Endothelial cell of umbilical vein (primary cell): ENCODE results near the gene SCAPER. TPM values are rescaled to one million over a fixed set of nuclear protein-coding genes. Genes with fewer than 3 reads are reported as not detected.
"Not testable (repeated sequence)": the region's sequence is repeated elsewhere in the genome, so short reads cannot be mapped to it uniquely, and the experiment has no call there.

Experiments
- BruUV-seq: library from RNA; stranded (reverse); fragments of 400-500 nt; replicated peaks from 2 replicates; lab custom pipeline; 2021; lab: Mats Ljungman, UMichigan
- CTCF ChIA-PET: fragments of 300-600, 350-600 bp; sonication (Branson Sonifier 250); formaldehyde crosslinking; loops from one replicate; lab custom pipeline; 2021; ENCODE audit warnings: antibody characterized with exemption, inconsistent platforms; lab: Charles Lee
- POLR2A ChIA-PET: fragments of 300-600, 350-600 bp; sonication (Branson Sonifier 250); formaldehyde crosslinking; loops from one replicate; lab custom pipeline; 2021; ENCODE audit warnings: antibody characterized with exemption, inconsistent platforms; lab: Charles Lee
- DNase-seq: peaks from one replicate; pipeline ENCODE4 v3.0.0-alpha.2; 2011; ENCODE audit warnings: low read depth, low spot score
- FAIRE-seq: peaks from 2 replicates; lab custom pipeline; 2011; peaks lifted over from hg19 to GRCh38; lab: Jason Lieb, UNC
- H2AFZ ChIP-seq: 2 replicates; pipeline ENCODE4 v1.6.0; 2012; ENCODE audit warnings: low read depth, low read length, control low read depth, inconsistent platforms
- H3K27ac ChIP-seq: 2 replicates; pipeline ENCODE4 v1.5.1; 2011; ENCODE audit warnings: low read depth, mild to moderate bottlenecking, control low read depth, low read length, moderate library complexity; ENCODE audit not compliant: insufficient read depth
- H3K27me3 ChIP-seq, 2 experiments: 2 replicates each; pipeline versions ENCODE4 v1.6.0 to v1.6.1; 2011; ENCODE audit warnings: low read length in 2 of 2, mixed read lengths in 1 of 2; ENCODE audit not compliant: control insufficient read depth in 2 of 2, insufficient read depth in 2 of 2
- H3K36me3 ChIP-seq, 2 experiments: 2 replicates in 1 of 2; 3 replicates in 1 of 2; pipeline ENCODE4 v1.5.1; 2011; ENCODE audit warnings: low read length in 2 of 2, mild to moderate bottlenecking in 1 of 2, moderate library complexity in 1 of 2; ENCODE audit not compliant: control insufficient read depth in 2 of 2, insufficient read depth in 2 of 2; ENCODE audit errors: extremely low read depth in 1 of 2
- H3K4me1 ChIP-seq: 3 replicates; pipeline ENCODE4 v1.5.1; 2011; ENCODE audit warnings: mild to moderate bottlenecking, low read length; ENCODE audit not compliant: control insufficient read depth, insufficient read depth; ENCODE audit errors: extremely low read depth
- H3K4me2 ChIP-seq: 2 replicates; pipeline ENCODE4 v1.6.1; 2011; ENCODE audit warnings: low read length, control low read depth, mixed read lengths; ENCODE audit not compliant: insufficient read depth
- H3K4me3 ChIP-seq, 3 experiments: fragments of 200-600 bp in 1 of 3; sonication (generic), shearing (Covaris generic) in 1 of 3; replicated peaks in 1 of 3; 2 replicates each; pipeline ENCODE4 v1.5.1; 2011 to 2016; ENCODE audit warnings: control low read depth in 3 of 3, low read length in 3 of 3, mild to moderate bottlenecking in 2 of 3, inconsistent platforms in 1 of 3, low read depth in 1 of 3, moderate library complexity in 1 of 3; ENCODE audit not compliant: insufficient read depth in 1 of 3
- H3K79me2 ChIP-seq: 2 replicates; pipeline ENCODE4 v1.6.0; 2012; ENCODE audit warnings: low read length, inconsistent platforms; ENCODE audit not compliant: control insufficient read depth, insufficient read depth
- H3K9ac ChIP-seq: replicated peaks from 2 replicates; pipeline ENCODE3; 2011; ENCODE audit warnings: low read length, control low read depth; ENCODE audit not compliant: insufficient read depth; ENCODE audit errors: extremely low read depth
- H3K9me1 ChIP-seq: replicated peaks from 3 replicates; pipeline ENCODE4 v1.6.0; 2011; ENCODE audit warnings: mild to moderate bottlenecking, low read length; ENCODE audit not compliant: control insufficient read depth, insufficient read depth; ENCODE audit errors: extremely low read depth
- H3K9me3 ChIP-seq: replicated peaks from 2 replicates; pipeline ENCODE4 v1.5.1; 2012; ENCODE audit warnings: low read length, inconsistent platforms; ENCODE audit not compliant: control insufficient read depth, insufficient read depth
- H4K20me1 ChIP-seq: replicated peaks from 2 replicates; pipeline ENCODE3; 2011; ENCODE audit warnings: mild to moderate bottlenecking, low read length; ENCODE audit not compliant: control insufficient read depth, insufficient read depth; ENCODE audit errors: extremely low read depth
- CTCF ChIP-seq, 2 donors: IDR thresholded peaks; 1 replicate in 1 of 2; 2 replicates in 1 of 2; pipeline ENCODE4 v1.5.1; 2011; ENCODE audit warnings: low read length in 2 of 2, mild to moderate bottlenecking in 2 of 2, moderate library complexity in 2 of 2, control low read depth in 1 of 2, inconsistent platforms in 1 of 2, low read depth in 1 of 2; ENCODE audit not compliant: insufficient read depth in 1 of 2; ENCODE audit errors: extremely low read depth in 1 of 2
- EZH2 ChIP-seq: IDR thresholded peaks from 2 replicates; pipeline ENCODE4 v1.6.1; 2012; ENCODE audit warnings: borderline replicate concordance, low read depth, mild to moderate bottlenecking, moderate library complexity, low read length, inconsistent platforms; ENCODE audit not compliant: severe bottlenecking
- FOS ChIP-seq: IDR thresholded peaks from 2 replicates; pipeline ENCODE4 v1.6.1; 2011; ENCODE audit warnings: mild to moderate bottlenecking, low read length, moderate library complexity, borderline replicate concordance; ENCODE audit not compliant: insufficient read depth
- GATA2 ChIP-seq: IDR thresholded peaks from 2 replicates; pipeline ENCODE4 v1.7.0; 2011; ENCODE audit warnings: low read depth, mild to moderate bottlenecking, moderate library complexity, mixed read lengths, low read length; ENCODE audit not compliant: insufficient read length, insufficient read depth
- JUN ChIP-seq: IDR thresholded peaks from 2 replicates; pipeline ENCODE4 v1.6.1; 2011; ENCODE audit warnings: borderline replicate concordance, low read depth; ENCODE audit not compliant: insufficient read length, insufficient read depth
- MAX ChIP-seq: IDR thresholded peaks from 2 replicates; pipeline ENCODE4 v1.6.1; 2011; ENCODE audit not compliant: insufficient read depth, insufficient read length
- MYC ChIP-seq: IDR thresholded peaks from one replicate; pipeline ENCODE4 v1.6.1; 2011; ENCODE audit warnings: mild to moderate bottlenecking, low read depth, low read length
- POLR2A ChIP-seq: IDR thresholded peaks from 2 replicates; pipeline ENCODE4 v1.6.1; 2012; ENCODE audit warnings: low read depth, mild to moderate bottlenecking, control low read depth, low read length
- POLR2AphosphoS5 ChIP-seq: IDR thresholded peaks from 2 replicates; pipeline ENCODE4 v1.6.1; 2012; ENCODE audit warnings: low read depth, mild to moderate bottlenecking, control low read depth, low read length, moderate library complexity; ENCODE audit not compliant: insufficient read depth
- dilution Hi-C: fragments of 300-500 bp; cut with MboI; formaldehyde crosslinking; loops from one replicate; pipeline ENCODE4 v1.15.0; 2019; ENCODE audit warnings: low sequenced_read_pairs; ENCODE audit not compliant: extremely low pct_ligation_motif_present
- intact Hi-C: fragments of 100-400 bp; cut with micrococcal nuclease; formaldehyde crosslinking; loops from one replicate; pipeline ENCODE4 v1.10.0; 2022
- polyA plus RNA-seq, 4 experiments: library from polyadenylated mRNA; depleted of rRNA in 3 of 4; stranded (reverse) in 3 of 4; unstranded in 1 of 4; fragments of >200 nt; gene quantifications; 2 replicates each; pipeline versions ENCODE4 v1.2.1 to v1.2.3, GENCODE V29; 2011 to 2012; ENCODE audit warnings: missing spikeins in 1 of 4
- total RNA-seq: library from RNA; stranded (reverse); gene quantifications from 2 replicates; pipeline ENCODE4 v1.2.3, GENCODE V29; 2021

SCAPER gene
- total and polyA plus RNA-seq, 2 donors (not counting 3 experiments of a cell fraction or from before 2014, with no cell fraction given): 2.7 to 12.7 TPM

- Histone ChIP-seq H2AFZ (no peak overlapping the region), H3K79me2 (peaks cover 57% of the 10 kb centered on the region), H3K9me3 (no peaks in the 10 kb centered on the region), H3K36me3 (no peaks in the 10 kb centered on the region), H3K4me2 (no peak overlapping the region), H3K9me1 (no peaks in the 10 kb centered on the region), H3K27me3 (no peaks in the 10 kb centered on the region), H3K4me3 (no peak overlapping the region), H3K27ac (no peak overlapping the region), H3K4me1 (peaks cover 3% of the 10 kb centered on the region), H3K9ac (no peak overlapping the region), H4K20me1 (peaks cover 7% of the 10 kb centered on the region)
- TF ChIP-seq MAX: no peak
- TF ChIP-seq CTCF (IDR thresholded peaks at IDR 0.05; ENCODE audit: extremely low read depth in 1 of 2, insufficient read depth in 1 of 2, low read depth in 1 of 2, low read length in 2 of 2): no peak
- TF ChIP-seq GATA2: no peak
- no peak for TF ChIP-seq MYC
- no peak for TF ChIP-seq FOS
- no peak for TF ChIP-seq EZH2
- no peak for TF ChIP-seq POLR2AphosphoS5
- TF ChIP-seq POLR2A: no peak
- no peak for TF ChIP-seq JUN
- dilution Hi-C loops: no loop called here
- DNase-seq (no peak), FAIRE-seq (no peak)
- CTCF ChIA-PET: interaction anchor here (1.3 kb wide), 1 partner anchor 31 kb away, joined by 3 read pairs; no protein-coding TSS in a partner anchor
- intact Hi-C loops: no loop called here
- no TSS peak for BruUV-seq
- POLR2A ChIA-PET: no interaction called here
Measured at GRCh38 chr15:76298986-76299385, 606.2 kb downstream of the SCAPER start.

- H2AFZ ChIP-seq, H3K9me1 ChIP-seq, H3K36me3 ChIP-seq, H3K27ac ChIP-seq, POLR2A ChIA-PET, H3K4me2 ChIP-seq, H3K9ac ChIP-seq, dilution Hi-C loops, H3K4me3 ChIP-seq, FAIRE-seq, H3K27me3 ChIP-seq, H3K9me3 ChIP-seq, DNase-seq, BruUV-seq, H4K20me1 ChIP-seq, intact Hi-C loops: not testable (repeated sequence)
- Histone ChIP-seq H3K4me1 (peaks cover 12% of the 10 kb centered on the region), H3K79me2 (peaks cover 48% of the 10 kb centered on the region)
- CTCF ChIA-PET: interaction anchor here (0.7 to 1.2 kb wide), 3 partner anchors 8 to 12 kb away, joined by 3 to 4 read pairs (median 3); no protein-coding TSS in a partner anchor
Measured at GRCh38 chr15:76297951-76298350, 607.2 kb downstream of the SCAPER start.
